Loucy (cell line): ENCODE data around the gene KLHDC3.

ENCODE experiments used
- H2AFZ ChIP-seq: fragments of 200-600 bp; sonication (generic); 2 replicates; pipeline ENCODE4 v1.6.0; 2016; ENCODE audit warnings: antibody characterized with exemption, mild to moderate bottlenecking, low read length, moderate library complexity
- H3F3A ChIP-seq: fragments of 200-600 bp; 2 replicates; pipeline ENCODE4 v1.6.0; 2016; ENCODE audit warnings: antibody characterized with exemption, low read depth, mild to moderate bottlenecking
- H3K27me3 ChIP-seq: fragments of 200-600 bp; sonication (generic); 2 replicates; pipeline ENCODE4 v1.6.1; 2014; ENCODE audit warnings: low read length, mild to moderate bottlenecking; ENCODE audit not compliant: insufficient read depth, poor library complexity, severe bottlenecking
- H3K36me3 ChIP-seq: fragments of 200-600 bp; sonication (generic); 2 replicates; pipeline ENCODE4 v1.6.1; 2016; ENCODE audit warnings: low read length; ENCODE audit not compliant: insufficient read depth
- H3K4me1 ChIP-seq: fragments of 200-600 bp; sonication (generic); 2 replicates; pipeline ENCODE4 v1.5.1; 2014; ENCODE audit warnings: low read length, mild to moderate bottlenecking; ENCODE audit not compliant: insufficient read depth, poor library complexity, severe bottlenecking
- H3K4me2 ChIP-seq: fragments of 200-600 bp; sonication (generic); 2 replicates; pipeline ENCODE4 v1.6.0; 2014; ENCODE audit warnings: antibody characterized with exemption, low read length, low read depth, mild to moderate bottlenecking; ENCODE audit not compliant: poor library complexity, severe bottlenecking
- H3K4me3 ChIP-seq: fragments of 200-600 bp; sonication (generic); 2 replicates; pipeline ENCODE4 v1.5.1; 2014; ENCODE audit warnings: low read length, mild to moderate bottlenecking, mixed read lengths; ENCODE audit not compliant: poor library complexity, severe bottlenecking
- H3K79me2 ChIP-seq: fragments of 200-600 bp; sonication (generic); 2 replicates; pipeline ENCODE4 v1.6.1; 2014; ENCODE audit warnings: low read length; ENCODE audit not compliant: insufficient read depth
- H3K9ac ChIP-seq: fragments of 200-600 bp; sonication (generic); 2 replicates; pipeline ENCODE4 v1.6.0; 2014; ENCODE audit warnings: mild to moderate bottlenecking, low read depth, low read length, moderate library complexity; ENCODE audit not compliant: poor library complexity, severe bottlenecking
- H3K9me2 ChIP-seq: fragments of 200-600 bp; sonication (generic); replicated peaks from 2 replicates; pipeline ENCODE4 v1.6.1; 2016; ENCODE audit warnings: low read depth, low read length, mixed read lengths
- H3K9me3 ChIP-seq: fragments of 200-600 bp; sonication (generic); 2 replicates; pipeline ENCODE4 v1.6.1; 2014; ENCODE audit warnings: mild to moderate bottlenecking, antibody characterized with exemption, low read length, low read depth; ENCODE audit not compliant: insufficient read depth
- H4K20me1 ChIP-seq: fragments of 200-600 bp; sonication (generic); 2 replicates; pipeline ENCODE4 v1.6.0; 2014; ENCODE audit warnings: antibody characterized with exemption, low read length, mild to moderate bottlenecking; ENCODE audit not compliant: insufficient read depth, poor library complexity, severe bottlenecking
- CTCF ChIP-seq: fragments of 200-600 bp; sonication (generic); conservative IDR thresholded peaks from 2 replicates; pipeline ENCODE4 v1.5.1; 2014; ENCODE audit warnings: mild to moderate bottlenecking, antibody characterized with exemption, low read length
- EZH2phosphoT487 ChIP-seq: fragments of 200-600 bp; IDR thresholded peaks from 2 replicates; pipeline ENCODE4 v1.6.1; 2018; ENCODE audit warnings: antibody characterized with exemption, mild to moderate bottlenecking, moderate library complexity, borderline replicate concordance

The KLHDC3 gene

GRCh38 chr6:43019152-43019551 is 5.1 kb downstream of the KLHDC3 start:
- no peak overlapping the region for H3K9ac ChIP-seq
- H3F3A ChIP-seq = no peaks in the 10 kb centered on the region
- no peak overlapping the region for H2AFZ ChIP-seq
- H3K4me1 ChIP-seq = peaks cover 42% of the 10 kb centered on the region
- H3K27me3 ChIP-seq = no peaks in the 10 kb centered on the region
- no peak overlapping the region for H3K4me2 ChIP-seq
- TF ChIP-seq CTCF (no peak), EZH2phosphoT487 (no peak)
- peaks cover 71% of the 10 kb centered on the region for H3K79me2 ChIP-seq
- peaks cover 9% of the 10 kb centered on the region; the same call in 1 of the 2 replicates for H3K36me3 ChIP-seq
- no peaks in the 10 kb centered on the region for H3K9me3 ChIP-seq
- H4K20me1 ChIP-seq = peaks cover 18% of the 10 kb centered on the region
- no peaks in the 10 kb centered on the region for H3K9me2 ChIP-seq
- no peak overlapping the region for H3K4me3 ChIP-seq

- peaks cover 14% of the 10 kb centered on the region; the same call in 1 of the 2 replicates for H3K36me3 ChIP-seq
- peaks cover 71% of the 10 kb centered on the region for H3K79me2 ChIP-seq
- H3K9ac ChIP-seq = peak overlapping the region; percentile 80
- H3K4me1 ChIP-seq = peaks cover 39% of the 10 kb centered on the region
- H3F3A ChIP-seq = no peaks in the 10 kb centered on the region
- H3K4me2 ChIP-seq = peak overlapping the region; percentile 94
- H3K4me3 ChIP-seq = peak overlapping the region; percentile 90
- no peak overlapping the region for H2AFZ ChIP-seq
- H3K9me2 ChIP-seq = no peaks in the 10 kb centered on the region
- no peaks in the 10 kb centered on the region for H3K9me3 ChIP-seq
- H3K27me3 ChIP-seq = no peaks in the 10 kb centered on the region
- TF ChIP-seq EZH2phosphoT487 = no peak
- no peak for TF ChIP-seq CTCF
- peaks cover 23% of the 10 kb centered on the region for H4K20me1 ChIP-seq
Measured at GRCh38 chr6:43020052-43020705, 6.1 kb downstream of the KLHDC3 start.

- H3K4me1 ChIP-seq = peaks cover 34% of the 10 kb centered on the region
- peaks cover 64% of the 10 kb centered on the region for H3K79me2 ChIP-seq
- no peaks in the 10 kb centered on the region for H3K9me2 ChIP-seq
- H3K9me3 ChIP-seq = no peaks in the 10 kb centered on the region
- H4K20me1 ChIP-seq = peaks cover 23% of the 10 kb centered on the region
- peak overlapping the region; percentile 94 for H3K4me2 ChIP-seq
- H2AFZ ChIP-seq = peak overlapping the region; percentile 53
- peak overlapping the region; percentile 80 for H3K9ac ChIP-seq
- H3K36me3 ChIP-seq = peaks cover 15% of the 10 kb centered on the region; the same call in 1 of the 2 replicates
- no peaks in the 10 kb centered on the region for H3K27me3 ChIP-seq
- no peak for TF ChIP-seq CTCF
- TF ChIP-seq EZH2phosphoT487 = no peak
- H3K4me3 ChIP-seq = peak overlapping the region; percentile 90
- no peaks in the 10 kb centered on the region for H3F3A ChIP-seq
Measured at GRCh38 chr6:43020847-43021246, 6.8 kb downstream of the KLHDC3 start.
